ENCODE results near the gene PPIA.
"Not testable (repeated sequence)": the region's sequence is repeated elsewhere in the genome, so short reads cannot be mapped to it uniquely, and the experiment has no call there.

PPIA gene

GRCh38 chr7:44782460-44782859, 14.0 kb upstream of the PPIA start:
- H3K9me3 ChIP-seq: no peaks in the 10 kb centered on the region
- TF ChIP-seq CTCF (IDR thresholded peaks at IDR 0.05; ENCODE audit: low read depth, low read length): no peak
- H3K4me1 ChIP-seq: no peaks in the 10 kb centered on the region
- H3K27me3 ChIP-seq: no peaks in the 10 kb centered on the region
- no peak for DNase-seq
- no peaks in the 10 kb centered on the region for H3K36me3 ChIP-seq
- no peak overlapping the region for H3K4me3 ChIP-seq (ENCODE audit: low read depth, low read length)

- no peak for DNase-seq
Measured at GRCh38 chr7:44783407-44783806, 13.1 kb upstream of the PPIA start.

GRCh38 chr7:44784364-44784763, 12.1 kb upstream of the PPIA start:
- no peaks in the 10 kb centered on the region for H3K4me1 ChIP-seq
- no peaks in the 10 kb centered on the region for H3K9me3 ChIP-seq
- no peak for TF ChIP-seq CTCF (IDR thresholded peaks at IDR 0.05; ENCODE audit: low read depth, low read length)
- H3K36me3 ChIP-seq: no peaks in the 10 kb centered on the region
- H3K4me3 ChIP-seq (ENCODE audit: low read depth, low read length): no peak overlapping the region
- no peak for DNase-seq
- H3K27me3 ChIP-seq: no peaks in the 10 kb centered on the region

More at GRCh38 chr7:44783407-44783806, 13.1 kb upstream of the PPIA start:
- H3K27me3 ChIP-seq: no peaks in the 10 kb centered on the region
- H3K4me3 ChIP-seq (ENCODE audit: low read depth, low read length): no peak overlapping the region
- no peaks in the 10 kb centered on the region for H3K36me3 ChIP-seq
- no peaks in the 10 kb centered on the region for H3K4me1 ChIP-seq
- no peak for TF ChIP-seq CTCF (IDR thresholded peaks at IDR 0.05; ENCODE audit: low read depth, low read length)
- no peaks in the 10 kb centered on the region for H3K9me3 ChIP-seq

- H3K27me3 ChIP-seq; H3K4me3 ChIP-seq (ENCODE audit: low read depth, low read length); H3K36me3 ChIP-seq; H3K9me3 ChIP-seq; H3K4me1 ChIP-seq; DNase-seq: not testable (repeated sequence)
Measured at GRCh38 chr7:44785218-44785617, 11.3 kb upstream of the PPIA start.

- no peaks in the 10 kb centered on the region for H3K27me3 ChIP-seq
- H3K4me3 ChIP-seq (ENCODE audit: low read depth, low read length): no peak overlapping the region
- no peaks in the 10 kb centered on the region for H3K9me3 ChIP-seq
- no peaks in the 10 kb centered on the region for H3K36me3 ChIP-seq
- no peaks in the 10 kb centered on the region for H3K4me1 ChIP-seq
- no peak for TF ChIP-seq CTCF (IDR thresholded peaks at IDR 0.05; ENCODE audit: low read depth, low read length)
- no peak for DNase-seq
Measured at GRCh38 chr7:44787041-44787440, 9.4 kb upstream of the PPIA start.

GRCh38 chr7:44787762-44788161, 8.7 kb upstream of the PPIA start:
- no peak for TF ChIP-seq CTCF (IDR thresholded peaks at IDR 0.05; ENCODE audit: low read depth, low read length)
- DNase-seq: no peak
- Histone ChIP-seq H3K4me3 (ENCODE audit: low read depth, low read length) (no peak overlapping the region), H3K36me3 (no peaks in the 10 kb centered on the region), H3K27me3 (no peaks in the 10 kb centered on the region), H3K4me1 (no peaks in the 10 kb centered on the region), H3K9me3 (no peaks in the 10 kb centered on the region)

GRCh38 chr7:44789990-44790389, 6.5 kb upstream of the PPIA start:
- Histone ChIP-seq H3K36me3 (no peaks in the 10 kb centered on the region), H3K4me3 (ENCODE audit: low read depth, low read length) (no peak overlapping the region), H3K9me3 (no peaks in the 10 kb centered on the region), H3K27me3 (no peaks in the 10 kb centered on the region), H3K4me1 (no peaks in the 10 kb centered on the region)
- TF ChIP-seq CTCF (IDR thresholded peaks at IDR 0.05; ENCODE audit: low read depth, low read length): no peak
- no peak for DNase-seq
